Activated CD8-positive, alpha-beta memory T cell treated with anti-CD3 and anti-CD28 coated beads for 48 hours (primary cell): ENCODE results near the gene PRR5L.

Experiments used
- DNase-seq, 3 experiments: peaks; one replicate each; pipeline ENCODE4 v3.0.0-alpha.2; 2020; ENCODE audit warnings: low read depth in 2 of 3, low spot score in 2 of 3

Gene PRR5L

DNA sequence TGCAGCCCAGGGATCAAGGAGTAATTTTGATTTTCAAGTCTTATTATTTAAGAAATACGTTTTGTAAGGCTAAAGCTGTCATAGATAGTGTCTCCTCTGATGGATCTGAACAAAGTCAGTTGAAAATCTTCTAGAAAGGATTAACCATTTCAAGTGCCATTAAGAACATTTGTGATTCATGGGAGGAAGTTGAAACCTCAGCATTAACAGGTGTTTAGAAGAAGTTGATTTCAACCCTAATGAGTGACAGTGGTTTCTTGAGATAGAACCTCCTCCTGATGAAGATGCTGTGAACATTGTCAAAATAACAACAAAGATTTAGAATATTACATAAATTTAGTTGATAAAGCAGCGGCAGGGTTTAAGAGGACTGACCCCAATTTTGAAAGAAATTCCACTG lies 61.7 kb downstream of the PRR5L start:
- no peak for DNase-seq

DNA sequence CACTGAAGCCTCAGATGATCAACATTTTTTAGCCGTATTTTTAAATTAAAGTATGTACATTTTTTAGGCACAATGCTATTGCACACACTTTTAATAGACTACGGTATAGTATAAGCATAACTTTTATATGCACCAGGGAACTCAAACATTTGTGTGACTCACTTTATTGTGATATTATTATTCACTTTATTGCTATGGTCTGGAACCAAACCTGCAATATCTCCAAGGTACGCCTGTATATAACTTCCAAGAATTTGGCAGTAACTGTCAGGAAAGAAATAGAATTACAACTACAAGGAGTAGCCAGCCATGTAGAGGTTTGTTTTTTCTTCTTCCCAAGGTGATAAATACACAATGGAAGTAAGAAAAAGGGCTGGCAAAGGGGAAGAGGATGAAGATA lies 62.3 kb downstream of the PRR5L start:
- no peak for DNase-seq

DNA sequence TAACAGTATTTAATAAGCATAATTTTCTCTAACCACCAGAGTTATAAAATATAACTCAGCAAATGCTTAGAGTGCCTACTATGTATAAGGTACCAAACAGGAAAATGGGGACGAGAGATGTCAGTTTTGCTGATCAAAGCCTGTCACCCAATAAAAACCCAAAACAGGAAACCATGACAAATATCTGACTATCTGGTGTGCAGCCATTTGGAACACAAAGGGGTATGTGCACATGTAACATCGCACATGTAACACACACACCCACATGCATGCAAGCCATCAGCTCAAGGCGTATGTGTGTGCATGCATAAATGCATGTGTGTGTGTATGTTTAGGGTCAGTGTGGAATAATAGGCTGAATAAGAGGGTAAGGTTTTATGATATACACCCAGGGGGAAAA lies 64.2 kb downstream of the PRR5L start:
- no peak for DNase-seq

DNA sequence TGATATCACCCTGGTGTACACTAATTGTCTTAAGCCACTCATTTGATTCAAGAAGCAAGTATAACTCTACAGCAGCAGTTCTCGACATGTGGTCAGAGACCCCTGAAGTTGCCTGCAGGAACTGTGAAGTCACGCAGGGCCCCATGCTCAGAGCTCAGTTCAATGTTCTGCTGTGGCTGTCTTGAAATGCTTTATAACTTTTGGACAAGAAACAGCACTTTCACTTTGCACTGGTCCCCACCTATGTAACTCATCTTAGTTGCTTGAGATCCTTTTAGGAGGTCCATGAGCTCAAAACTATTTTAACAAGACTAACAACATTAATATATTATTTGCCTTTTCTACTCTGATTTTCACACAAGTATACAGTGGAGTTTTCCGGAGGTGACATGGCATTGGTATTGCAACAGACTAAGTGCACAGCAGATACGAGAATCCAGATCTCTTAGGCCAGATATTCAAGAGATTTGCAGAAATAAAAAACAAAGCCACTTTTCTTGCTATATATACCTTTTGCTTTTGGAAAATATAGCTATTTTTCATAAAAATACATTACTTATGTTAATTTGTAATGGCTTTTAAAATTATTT lies 64.8 kb downstream of the PRR5L start:
- no peak for DNase-seq

DNA sequence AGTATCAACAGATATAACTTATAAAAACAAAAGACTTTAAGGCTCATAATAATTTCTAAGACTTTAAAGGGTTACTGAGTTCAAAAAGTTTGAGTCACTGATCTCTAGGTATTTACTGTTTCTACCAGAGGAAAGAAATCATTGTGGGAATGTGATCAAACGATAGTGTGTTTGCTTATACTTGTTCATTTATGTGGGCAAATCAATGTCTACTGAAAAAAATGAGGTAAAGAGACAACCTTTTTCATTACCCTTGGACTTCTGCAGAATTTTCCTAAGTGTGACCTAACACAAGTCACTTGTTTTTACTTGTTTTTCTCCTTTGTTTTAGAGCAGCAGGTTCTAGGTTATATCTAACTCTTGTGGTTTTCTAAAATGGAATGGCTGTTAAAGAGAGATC lies 65.4 kb downstream of the PRR5L start:
- no peak for DNase-seq

DNA sequence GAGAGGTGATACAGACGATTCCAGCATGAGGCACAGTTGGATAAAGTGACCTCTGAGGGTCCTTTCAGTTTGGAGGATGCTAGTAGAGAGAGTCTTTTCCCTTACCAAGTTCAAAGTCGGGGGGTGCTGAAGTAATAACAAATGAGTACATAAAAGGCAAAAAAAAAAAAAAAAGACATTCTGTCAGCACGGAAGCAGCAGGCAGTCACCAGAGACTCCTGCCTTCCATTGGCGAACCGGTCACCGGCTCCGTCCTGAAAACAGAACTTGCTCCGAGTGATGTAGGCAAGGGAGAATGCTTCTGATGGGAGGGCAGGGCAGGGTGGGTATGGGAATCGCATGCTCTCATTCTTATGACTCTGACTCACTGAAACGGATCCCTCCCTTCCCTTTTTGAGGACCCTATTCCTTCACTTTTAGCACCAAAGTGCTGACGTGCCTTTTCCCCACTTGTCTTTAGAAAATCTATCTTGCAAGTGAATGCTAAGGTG lies 65.9 kb downstream of the PRR5L start:
- DNase-seq, result no peak

DNA sequence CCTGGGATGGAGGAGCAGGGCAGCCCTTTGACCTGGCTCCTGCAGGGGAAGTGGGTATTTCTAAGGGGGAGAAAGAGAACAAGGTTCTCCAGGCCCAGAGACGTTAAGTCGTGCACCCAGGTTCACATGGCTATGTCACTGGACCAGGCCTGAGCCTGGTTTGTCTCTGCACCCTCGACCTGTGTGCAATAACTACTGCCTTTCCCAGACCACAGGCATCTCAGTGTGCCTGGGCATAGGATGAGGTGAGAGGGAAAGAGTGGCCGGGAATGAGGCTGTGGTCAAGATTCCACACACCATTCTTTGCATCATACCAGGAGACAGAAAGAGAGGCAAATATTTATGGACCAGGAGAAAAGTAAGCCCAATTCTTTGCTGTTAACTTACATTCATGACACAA lies 66.8 kb downstream of the PRR5L start:
- DNase-seq, result no peak

DNA sequence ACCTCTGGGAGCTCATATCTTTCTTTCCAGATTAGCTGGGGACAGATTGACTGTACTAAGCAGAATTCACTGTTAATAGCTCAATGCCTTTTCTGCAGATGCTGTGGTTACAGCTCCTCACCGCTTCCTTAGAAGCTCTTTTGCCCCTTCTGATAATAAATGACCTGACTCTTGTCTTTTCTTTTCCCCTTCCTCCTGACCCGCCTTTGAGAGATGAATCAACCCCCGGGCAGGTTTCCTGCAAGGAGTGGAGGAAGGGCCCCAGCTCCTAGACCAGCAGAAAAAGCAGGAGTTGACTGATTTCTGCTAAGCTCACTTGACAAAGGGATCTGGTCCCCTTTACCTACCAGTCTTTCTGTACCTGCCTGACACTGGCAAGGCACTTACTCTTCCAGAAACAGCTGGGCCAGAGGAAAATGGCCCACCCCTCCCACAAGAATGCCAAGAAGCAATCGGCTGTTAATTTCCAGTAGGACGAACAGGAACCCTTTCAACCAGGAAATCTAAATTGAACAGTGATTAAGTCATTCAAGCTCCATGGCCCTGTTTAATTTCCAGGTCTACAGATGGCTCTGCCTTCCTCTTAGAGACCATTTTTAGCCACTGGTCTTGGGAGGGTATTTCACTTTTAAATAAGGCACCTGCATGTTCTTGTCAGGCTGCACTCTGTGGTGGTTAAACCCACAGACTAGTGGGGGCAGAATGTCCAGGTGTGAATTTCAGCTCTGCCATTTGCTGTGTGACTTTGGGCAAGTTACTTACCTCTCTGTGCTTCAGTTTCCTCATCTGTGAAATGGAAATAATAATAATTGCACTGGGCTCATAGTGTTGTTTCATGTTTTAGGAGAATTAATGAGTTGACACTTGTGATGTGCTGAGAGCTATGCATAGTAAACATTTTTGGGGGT lies 67.5 kb downstream of the PRR5L start:
- DNase-seq, result no peak

DNA sequence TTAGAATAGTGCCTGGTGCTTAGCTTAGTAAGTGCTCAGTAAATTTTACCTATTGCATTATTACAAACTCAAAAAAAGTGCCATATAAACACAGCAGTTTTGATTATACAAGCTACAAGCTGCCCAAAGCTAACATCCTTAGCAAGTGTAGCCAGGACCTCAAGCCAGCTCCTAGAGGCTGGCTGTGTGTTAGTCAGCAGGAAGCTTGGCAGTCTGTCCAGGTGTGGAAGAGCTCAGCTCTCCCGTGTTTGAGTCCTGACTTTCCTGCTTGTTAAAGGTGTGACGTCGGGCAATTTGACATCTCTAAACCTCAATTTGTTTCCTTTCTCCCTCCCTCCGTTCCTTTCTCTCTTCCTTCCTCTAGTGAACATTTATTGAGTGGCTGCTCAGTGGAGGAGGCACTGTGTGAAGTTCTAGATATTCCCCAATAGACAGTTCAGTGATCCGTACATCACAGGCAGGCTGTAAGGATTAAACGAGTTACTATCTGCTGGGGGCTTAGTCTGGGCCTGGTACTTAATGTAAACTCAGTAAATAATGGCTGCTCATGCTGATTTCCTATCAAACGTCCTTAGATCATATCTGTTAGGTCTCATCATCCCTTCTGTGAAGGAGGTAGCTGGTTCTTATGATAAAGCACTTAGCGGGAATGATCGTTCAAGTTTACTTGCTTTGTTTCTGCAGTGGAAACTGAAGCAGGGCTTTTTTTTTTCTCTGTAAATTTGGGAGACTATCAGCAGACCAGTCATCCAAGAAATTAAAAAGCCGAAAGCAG lies 68.7 kb downstream of the PRR5L start:
- no peak for DNase-seq

DNA sequence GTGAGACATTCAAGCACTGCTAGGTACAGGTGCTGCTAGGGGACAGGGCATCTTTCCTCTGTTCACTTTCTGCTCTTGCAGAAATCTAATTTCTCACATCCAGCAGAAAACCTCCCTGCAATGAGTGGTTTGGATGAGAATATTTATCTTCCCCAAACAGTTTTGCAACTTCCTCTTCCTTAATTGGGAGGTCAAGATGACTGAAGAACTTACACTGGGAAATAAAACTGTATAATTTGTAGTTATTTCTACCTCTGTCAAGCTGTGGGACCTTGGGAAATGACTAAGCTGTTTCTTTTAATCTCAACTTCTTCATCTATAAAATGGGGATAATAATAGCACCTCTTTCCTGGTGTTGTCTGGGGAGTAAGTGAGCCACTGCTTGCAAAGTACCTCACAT lies 69.8 kb downstream of the PRR5L start:
- no peak for DNase-seq

DNA sequence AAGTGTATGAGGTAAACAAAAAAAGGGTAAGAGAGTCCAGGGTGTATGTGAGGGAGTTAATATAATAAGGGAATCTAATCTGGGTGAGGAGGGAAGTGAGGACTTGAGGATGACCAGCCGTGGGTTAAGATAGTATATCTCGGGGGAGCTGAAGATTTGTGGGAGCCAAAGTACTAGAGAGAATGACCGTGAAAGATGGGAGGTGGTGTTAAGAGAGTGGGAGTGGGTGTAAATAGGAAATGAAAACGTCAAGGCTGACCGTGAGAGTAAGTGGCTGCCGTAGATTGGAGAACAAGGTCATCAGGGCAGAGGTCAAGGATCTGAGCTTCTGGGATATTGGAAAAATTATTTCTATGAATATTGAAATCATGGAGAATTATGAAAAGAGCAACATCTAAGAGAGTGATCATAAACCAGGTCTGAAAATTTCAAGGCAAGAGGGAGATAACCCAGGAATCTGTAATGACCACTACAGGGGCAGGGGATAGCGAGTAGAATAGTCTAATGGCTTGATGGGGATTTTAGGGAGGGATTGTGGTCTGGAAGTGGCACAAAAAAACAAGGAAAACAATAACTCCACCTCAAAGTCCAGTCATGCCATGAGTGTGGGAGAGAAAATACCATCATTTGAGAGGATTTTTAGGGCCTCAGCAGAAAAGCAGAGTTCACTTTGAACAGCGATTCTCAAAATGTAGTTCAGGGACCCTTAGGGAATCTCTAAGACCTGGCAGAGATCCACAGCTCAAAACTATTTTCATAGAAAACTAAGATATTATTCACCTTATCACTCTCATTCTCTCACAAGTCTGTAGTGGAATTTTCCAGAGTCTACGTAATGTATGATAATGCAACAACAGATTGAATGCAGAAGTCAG lies 72.0 kb downstream of the PRR5L start:
- DNase-seq, result no peak

DNA sequence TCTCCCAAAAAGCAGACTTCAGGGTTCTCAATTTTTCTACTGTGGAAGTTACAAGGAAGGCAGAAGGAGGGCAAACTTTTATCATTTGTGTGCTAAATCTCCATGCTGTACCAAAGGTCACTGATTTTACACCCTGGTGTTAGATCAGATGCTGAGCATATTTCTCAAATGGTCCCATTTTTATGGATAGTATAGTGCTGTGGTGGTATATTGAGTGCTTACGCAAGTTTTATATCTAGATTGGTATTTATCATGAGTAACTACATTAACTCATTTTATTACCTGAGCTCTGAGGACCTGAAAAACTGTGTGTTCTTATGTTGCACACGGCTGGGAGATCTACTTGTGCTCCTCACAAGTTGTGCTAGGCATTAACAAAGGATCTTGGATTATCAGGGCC lies 75.1 kb downstream of the PRR5L start:
- no peak for DNase-seq

DNA sequence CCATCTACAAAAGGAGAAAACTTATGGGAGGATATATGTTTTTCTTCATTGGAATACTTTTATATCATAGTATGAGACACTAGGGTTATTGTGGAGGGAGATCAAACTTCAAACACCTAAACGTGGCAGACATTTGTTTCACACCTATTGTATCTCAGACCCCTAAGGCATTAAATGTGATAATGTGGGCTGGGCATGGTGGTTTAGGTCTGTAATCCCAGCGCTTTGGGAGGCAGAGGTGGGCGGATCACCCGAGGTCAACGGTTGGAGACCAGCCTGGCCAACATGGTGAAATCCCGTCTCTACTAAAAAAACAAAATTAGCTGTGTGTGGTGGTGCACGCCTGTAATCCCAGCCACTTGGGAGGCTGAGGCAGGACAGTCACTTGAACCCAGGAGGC lies 75.5 kb downstream of the PRR5L start:
- no peak for DNase-seq

DNA sequence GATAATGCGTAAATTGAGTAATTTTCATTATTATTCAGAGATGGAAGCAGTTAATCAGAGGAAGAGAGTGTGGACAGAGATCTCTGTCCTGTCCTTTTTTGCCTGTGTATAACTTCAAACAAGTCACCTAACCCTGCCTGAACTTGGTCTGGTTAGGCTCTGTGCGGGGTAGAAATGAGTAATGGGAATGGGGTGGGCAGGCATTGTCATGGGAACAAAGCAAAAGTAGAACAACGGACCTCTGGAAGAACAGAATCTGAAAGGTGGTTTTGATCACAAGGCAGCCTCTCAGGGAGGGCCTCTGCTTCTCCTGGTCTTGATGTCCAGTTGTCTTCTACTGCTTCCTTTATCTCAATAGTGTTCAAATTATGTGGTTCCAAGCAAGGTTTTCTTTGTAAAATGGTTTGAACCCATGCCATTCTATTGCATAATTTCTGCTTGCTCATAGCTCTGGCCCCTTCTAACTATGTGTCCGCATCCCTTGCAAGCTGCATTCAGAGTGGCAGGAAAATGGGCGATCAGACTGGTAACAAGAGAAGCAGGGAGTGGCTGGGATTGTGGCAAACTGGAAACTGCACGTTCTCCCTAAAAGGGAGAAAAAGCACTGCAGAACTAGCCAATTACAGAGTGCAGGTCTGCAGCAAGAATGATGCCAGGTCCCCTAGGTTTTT lies 76.1 kb downstream of the PRR5L start:
- no peak for DNase-seq

DNA sequence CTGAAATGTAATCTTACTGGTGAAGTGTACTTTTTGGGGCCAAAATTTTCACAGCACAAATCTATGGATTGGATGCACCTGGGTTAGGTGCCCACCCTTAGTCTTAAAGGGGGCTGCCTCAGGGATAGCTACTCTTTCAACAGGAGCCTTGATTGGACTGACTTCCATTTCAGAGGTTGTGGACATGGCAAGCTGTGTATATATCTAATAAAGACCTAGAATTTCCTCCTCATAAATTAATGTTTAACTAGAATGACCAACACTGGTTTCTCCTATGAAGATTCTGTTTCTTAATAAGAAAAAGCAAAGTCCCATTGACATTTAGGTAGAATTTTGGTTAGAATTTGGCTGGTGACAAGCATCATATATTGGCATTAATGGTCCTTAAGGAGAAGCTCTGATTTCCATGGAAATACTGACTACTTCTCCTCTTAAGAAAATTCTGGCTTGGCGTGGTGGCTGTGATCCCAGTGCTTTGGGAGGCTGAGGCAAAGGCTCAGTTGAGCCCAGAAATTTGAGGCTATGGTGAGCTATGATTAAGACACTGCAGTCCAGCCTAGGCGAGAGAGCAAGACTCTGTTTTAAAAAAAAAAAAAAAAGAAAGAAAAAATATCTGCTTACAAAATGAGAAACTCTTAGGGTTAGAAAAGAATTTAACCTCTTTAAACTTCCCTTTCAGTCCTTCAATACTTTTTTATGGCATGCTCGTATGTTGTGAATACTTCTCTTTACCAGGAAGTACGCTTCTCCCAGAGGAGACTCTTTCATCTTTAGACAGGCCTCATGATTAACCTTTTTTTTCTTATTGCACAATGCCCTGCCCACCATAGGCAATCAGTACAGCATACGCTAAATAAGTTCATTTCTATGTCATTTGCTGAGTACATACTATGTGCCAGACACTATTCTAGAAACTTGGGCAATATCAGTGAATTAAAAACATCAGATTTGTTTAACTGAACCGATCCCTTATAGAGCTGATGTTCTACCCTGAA lies 77.2 kb downstream of the PRR5L start:
- DNase-seq, result no peak

DNA sequence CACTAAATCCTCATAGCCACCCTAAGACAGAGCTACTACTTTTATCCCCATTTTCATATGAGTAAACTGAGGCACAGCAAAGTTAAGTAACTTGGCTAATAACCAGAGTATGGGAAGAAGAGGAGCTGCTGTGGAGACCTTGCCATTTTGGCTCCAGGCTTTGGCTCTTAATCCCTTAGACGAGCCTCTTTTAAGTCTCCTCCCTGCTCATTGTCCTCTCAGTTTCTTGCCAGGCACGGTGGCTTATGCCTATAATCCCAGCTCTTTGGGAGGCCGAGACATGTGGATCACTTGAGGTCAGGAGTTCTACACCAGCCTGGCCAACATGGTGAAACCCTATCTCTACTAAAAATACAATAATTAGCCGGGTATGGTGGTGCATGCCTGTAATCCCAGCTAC lies 78.6 kb downstream of the PRR5L start:
- no peak for DNase-seq

DNA sequence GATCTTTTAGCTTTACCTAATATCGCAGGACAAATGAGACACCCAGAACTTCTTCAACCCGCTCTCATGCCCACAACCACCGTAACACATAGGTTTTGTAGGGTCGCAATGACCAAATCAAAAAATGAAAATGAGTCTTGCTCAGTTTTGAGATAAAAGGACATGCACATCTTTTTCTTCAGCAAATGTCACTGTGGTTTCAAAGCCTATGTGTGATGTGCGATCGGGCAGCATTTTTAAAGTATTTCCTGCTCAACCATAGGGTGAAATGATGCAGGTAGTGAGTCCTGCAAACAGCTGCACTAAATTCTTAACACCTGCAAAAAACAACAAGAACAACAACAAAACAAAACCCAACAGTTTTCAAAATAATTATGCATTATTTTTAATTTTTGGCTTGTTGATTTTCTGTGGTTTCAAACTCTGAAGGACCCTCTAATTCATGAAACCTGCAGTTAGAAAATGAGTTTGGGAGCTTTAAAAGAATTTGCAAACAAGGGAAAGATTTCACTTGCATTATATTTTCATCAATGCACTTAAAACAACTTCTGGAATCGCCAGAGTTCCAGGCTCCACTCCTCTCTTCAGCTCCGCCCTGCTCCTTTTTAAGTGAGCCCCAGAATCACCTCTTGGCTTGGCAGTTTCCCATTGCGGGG lies 79.4 kb downstream of the PRR5L start:
- no peak for DNase-seq

DNA sequence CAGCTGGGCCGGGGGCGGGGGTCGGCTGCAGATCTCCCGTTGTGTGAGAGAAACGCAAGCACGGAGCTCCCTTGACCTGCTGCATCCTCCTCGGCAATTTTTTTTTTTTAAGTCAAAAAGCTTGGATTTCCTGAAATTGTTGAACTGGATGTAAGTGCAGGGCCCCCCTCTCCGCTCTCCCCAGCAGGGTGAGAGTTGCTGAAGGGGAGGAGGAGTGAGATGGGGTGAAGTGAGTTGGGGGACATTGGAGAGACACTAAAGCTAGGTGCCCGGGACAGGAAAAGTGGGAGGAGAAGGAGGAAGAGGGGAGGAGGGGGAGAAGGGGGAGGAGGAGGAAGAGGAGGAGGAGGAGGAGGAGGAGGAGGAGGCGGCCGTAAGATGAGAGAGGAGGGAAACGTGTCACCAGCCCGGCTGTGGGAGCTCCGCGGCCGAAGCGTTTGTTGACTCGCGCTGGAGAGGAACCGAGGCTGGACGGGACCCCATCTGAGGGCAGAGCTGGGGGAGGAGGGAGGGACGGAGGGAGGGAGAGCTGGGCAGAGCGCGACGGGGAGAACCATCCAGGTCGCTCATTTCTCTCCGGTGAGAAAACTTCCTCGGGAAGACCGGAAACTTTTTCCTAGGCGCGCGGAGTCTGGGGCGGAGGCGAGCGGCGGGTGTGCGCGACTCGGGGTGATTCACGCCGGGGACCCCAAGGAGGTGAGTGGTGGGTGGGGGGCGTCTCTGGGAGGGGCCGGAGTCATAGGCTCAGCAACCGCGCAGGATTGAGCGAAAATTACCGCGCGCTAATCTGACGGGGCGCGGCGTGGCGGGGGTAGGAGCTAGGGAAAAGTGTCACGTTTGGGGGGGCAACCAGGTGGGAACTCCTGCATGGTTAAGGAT lies 80.2 kb downstream of the PRR5L start:
- no peak for DNase-seq
